B cell (primary cell): ENCODE measurements around the gene APEX1.

Experiments used
- EZH2 ChIP-seq: IDR thresholded peaks from 2 replicates; pipeline ENCODE4 v1.6.1; 2012; ENCODE audit warnings: borderline replicate concordance, low read depth, mild to moderate bottlenecking, moderate library complexity, low read length; ENCODE audit not compliant: insufficient read depth, poor library complexity, severe bottlenecking
- TF ChIP-seq, protein P1 (sequence below): fragments of 200-600 bp; IDR thresholded peaks from one replicate; pipeline ENCODE4 v1.8.0; 2022; ENCODE audit warnings: antibody characterized with exemption, mild to moderate bottlenecking

DNA sequence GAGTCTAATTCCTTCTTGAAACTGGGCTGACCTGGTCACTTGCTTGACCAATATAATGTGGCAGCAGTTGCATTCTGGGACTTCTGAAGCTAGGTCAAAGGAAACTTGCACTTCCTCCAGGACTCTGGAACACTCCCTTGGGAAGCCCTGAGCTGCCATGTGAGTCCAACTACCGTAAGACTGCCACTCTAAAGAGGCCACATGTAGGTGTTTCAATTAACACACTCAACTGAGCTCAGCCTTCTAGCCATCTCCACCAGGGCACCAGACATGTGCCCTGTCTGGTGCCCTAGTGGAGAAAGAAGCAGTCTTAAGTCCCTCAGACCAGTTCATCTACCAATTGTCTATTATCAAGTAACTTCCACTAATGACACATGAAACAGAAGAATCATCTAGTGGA is 35.6 kb upstream of the APEX1 start:
- TF ChIP-seq EZH2 = no peak
- TF ChIP-seq, protein P1, sequence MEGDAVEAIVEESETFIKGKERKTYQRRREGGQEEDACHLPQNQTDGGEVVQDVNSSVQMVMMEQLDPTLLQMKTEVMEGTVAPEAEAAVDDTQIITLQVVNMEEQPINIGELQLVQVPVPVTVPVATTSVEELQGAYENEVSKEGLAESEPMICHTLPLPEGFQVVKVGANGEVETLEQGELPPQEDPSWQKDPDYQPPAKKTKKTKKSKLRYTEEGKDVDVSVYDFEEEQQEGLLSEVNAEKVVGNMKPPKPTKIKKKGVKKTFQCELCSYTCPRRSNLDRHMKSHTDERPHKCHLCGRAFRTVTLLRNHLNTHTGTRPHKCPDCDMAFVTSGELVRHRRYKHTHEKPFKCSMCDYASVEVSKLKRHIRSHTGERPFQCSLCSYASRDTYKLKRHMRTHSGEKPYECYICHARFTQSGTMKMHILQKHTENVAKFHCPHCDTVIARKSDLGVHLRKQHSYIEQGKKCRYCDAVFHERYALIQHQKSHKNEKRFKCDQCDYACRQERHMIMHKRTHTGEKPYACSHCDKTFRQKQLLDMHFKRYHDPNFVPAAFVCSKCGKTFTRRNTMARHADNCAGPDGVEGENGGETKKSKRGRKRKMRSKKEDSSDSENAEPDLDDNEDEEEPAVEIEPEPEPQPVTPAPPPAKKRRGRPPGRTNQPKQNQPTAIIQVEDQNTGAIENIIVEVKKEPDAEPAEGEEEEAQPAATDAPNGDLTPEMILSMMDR = no peak
